Cardiac fibroblast (primary cell): ENCODE measurements around the gene EXD3.
A peak's percentile ranks its signal among the peaks of the same experiment; 100 is the strongest.
"Not testable (repeated sequence)": the region's sequence is repeated elsewhere in the genome, so short reads cannot be mapped to it uniquely, and the experiment has no call there.

Experiments
- DNase-seq, 2 donors: peaks; one replicate each; pipeline versions ENCODE4 v3.0.0 to v3.0.0-alpha.2; 2010; ENCODE audit warnings: low read depth in 2 of 2
- H3K4me3 ChIP-seq, 2 donors: replicated peaks in 1 of 2; 1 replicate in 1 of 2; 2 replicates in 1 of 2; pipeline ENCODE4 v1.5.1; 2011; ENCODE audit warnings: low read depth in 2 of 2, low read length in 2 of 2, mild to moderate bottlenecking in 2 of 2, moderate library complexity in 1 of 2
- TF ChIP-seq, protein P1 (sequence below): IDR thresholded peaks from one replicate; pipeline ENCODE4 v1.5.1; 2011; ENCODE audit warnings: low read depth, mild to moderate bottlenecking, low read length, inconsistent platforms

Gene EXD3

GRCh38 chr9:137411260-137411644 lies 11.7 kb downstream of the EXD3 start:
- peak overlapping the region in 1 of 2 donors; percentile 18 for H3K4me3 ChIP-seq
- TF ChIP-seq, protein P1, sequence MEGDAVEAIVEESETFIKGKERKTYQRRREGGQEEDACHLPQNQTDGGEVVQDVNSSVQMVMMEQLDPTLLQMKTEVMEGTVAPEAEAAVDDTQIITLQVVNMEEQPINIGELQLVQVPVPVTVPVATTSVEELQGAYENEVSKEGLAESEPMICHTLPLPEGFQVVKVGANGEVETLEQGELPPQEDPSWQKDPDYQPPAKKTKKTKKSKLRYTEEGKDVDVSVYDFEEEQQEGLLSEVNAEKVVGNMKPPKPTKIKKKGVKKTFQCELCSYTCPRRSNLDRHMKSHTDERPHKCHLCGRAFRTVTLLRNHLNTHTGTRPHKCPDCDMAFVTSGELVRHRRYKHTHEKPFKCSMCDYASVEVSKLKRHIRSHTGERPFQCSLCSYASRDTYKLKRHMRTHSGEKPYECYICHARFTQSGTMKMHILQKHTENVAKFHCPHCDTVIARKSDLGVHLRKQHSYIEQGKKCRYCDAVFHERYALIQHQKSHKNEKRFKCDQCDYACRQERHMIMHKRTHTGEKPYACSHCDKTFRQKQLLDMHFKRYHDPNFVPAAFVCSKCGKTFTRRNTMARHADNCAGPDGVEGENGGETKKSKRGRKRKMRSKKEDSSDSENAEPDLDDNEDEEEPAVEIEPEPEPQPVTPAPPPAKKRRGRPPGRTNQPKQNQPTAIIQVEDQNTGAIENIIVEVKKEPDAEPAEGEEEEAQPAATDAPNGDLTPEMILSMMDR = no peak
- peak; percentile 40 to 42 for DNase-seq

DNA sequence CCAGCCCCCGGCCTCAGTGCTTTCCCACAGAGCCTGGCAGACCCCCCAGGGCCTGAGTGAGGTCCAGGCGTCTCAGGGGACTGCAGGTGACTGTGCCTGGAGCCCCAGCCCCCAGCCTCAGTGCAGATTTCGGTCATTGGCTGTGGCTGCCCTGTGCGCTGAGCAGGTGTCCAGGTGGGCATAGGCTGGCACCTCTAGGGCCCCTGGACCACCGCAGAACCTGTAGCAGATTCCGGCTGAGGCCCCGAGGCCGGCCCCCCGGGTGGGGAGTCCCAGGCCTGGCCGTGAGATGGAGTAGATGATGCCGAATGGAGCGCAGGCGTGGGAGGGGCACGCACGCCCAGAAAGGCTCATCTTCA lies 12.1 kb downstream of the EXD3 start:
- DNase-seq = no peak
- no peak overlapping the region for H3K4me3 ChIP-seq
- TF ChIP-seq, protein P1 = no peak

DNA sequence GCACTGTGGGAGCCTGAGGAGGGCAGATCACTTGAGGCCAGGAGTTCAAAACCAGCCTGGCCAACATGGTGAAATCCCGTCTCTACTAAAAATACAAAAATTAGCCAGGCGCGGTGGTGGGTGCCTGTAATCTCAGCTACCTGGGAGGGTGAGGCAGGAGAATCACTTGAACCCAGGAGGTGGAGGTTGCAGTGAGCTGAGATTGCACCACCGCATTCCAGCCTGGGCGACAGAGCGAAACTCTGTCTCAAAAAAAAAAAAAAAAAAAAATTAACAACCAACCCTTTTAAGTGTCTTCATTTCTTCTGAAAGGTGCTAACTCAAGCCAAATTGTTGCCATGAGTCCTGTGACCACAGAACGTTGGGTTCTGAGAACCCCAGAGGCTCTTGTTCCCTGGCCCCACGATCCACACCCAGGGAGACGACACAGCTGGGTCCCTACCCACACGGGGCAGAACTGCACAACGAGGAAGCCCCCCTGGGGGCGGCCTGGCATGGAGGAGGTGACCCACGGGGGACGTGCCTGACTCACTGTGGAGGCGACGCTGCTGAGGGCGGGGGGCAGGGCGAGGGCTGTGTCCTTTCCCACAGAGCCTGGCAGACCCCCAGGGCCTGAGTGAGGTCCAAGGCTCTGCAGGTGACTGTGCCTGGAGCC lies 12.6 kb downstream of the EXD3 start:
- not testable (repeated sequence) for H3K4me3 ChIP-seq, DNase-seq

- H3K4me3 ChIP-seq = no peak overlapping the region
- DNase-seq = no peak
- TF ChIP-seq, protein P1 = no peak
Observed at GRCh38 chr9:137409515-137409914, 13.4 kb downstream of the EXD3 start.

DNA sequence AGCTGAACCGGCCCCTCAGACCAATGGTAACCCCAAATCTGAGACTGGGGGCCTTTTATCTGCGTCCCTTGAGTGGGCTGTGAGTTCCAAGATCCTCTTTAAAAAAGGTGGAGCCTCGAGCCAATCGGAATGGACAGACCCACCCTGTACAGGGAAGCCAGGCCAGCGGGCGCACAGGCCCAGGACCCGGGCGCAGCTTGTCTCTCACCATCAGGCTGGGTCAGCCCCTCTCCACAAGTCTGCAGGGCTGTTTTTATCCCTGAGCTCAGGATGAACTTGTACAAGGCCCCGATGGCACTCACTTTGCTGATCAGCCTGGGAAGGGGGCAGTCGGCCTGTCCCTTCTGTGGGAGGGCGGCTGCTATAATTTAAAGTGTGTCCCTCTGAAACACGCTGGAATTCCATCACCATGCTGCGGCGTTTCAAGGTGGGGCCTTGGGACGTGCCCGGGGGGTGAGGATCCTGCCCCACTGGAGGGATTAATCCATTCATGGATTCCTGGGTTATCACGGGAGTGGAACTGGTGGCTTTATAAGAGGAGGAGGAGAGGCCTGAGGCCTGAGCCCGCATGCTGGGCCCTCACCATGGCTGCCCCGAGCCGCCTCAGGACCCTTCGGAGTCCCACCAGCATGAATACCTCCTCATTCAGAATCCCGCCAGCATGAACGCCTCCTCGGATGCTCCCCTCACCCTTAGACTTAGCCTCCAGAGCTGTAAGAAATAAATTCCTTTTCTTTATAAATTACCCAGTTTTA lies 14.1 kb downstream of the EXD3 start:
- DNase-seq = no peak
- TF ChIP-seq, protein P1 = no peak
- H3K4me3 ChIP-seq = no peak overlapping the region

DNA sequence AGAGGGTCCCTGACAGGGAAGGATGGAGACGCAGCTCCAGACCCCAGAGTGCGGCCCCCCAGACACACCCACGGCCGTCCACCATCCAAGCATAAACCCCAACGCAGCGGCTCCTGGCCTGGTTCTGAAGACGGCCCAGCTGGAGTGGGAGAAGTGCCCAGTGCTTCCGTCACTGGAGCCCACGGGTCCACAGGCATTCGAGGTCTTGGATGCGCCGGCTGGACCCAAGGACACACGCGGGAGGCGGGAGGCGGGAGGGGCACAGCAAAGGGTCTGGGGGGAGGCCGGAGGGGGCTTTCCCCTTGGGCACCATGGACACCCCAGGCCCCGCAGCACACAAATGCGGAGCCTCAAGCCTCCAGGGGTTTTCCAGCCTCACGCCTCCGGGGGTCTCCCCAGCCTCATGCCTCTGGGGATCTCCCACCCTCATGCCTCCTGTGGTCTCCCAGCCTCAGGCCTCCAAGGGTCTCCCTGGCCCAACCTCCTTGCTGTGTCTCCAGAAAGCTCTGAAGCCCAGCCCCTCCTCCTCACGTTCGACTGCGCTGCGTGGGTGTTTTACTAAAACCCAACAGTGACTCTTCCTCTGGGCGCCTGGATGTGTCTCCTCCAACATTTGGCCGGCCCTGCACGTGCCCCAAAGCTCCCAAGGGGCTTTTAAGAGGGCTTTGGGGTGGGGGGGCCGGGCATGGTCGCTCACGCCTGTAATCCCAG lies 15.2 kb downstream of the EXD3 start:
- TF ChIP-seq, protein P1 = no peak
- DNase-seq = peak; percentile 21 to 33
- peak overlapping the region in 1 of 2 donors; percentile 42 for H3K4me3 ChIP-seq
